ENCODE measurements around the gene CNKSR1.

The CNKSR1 gene

DNA sequence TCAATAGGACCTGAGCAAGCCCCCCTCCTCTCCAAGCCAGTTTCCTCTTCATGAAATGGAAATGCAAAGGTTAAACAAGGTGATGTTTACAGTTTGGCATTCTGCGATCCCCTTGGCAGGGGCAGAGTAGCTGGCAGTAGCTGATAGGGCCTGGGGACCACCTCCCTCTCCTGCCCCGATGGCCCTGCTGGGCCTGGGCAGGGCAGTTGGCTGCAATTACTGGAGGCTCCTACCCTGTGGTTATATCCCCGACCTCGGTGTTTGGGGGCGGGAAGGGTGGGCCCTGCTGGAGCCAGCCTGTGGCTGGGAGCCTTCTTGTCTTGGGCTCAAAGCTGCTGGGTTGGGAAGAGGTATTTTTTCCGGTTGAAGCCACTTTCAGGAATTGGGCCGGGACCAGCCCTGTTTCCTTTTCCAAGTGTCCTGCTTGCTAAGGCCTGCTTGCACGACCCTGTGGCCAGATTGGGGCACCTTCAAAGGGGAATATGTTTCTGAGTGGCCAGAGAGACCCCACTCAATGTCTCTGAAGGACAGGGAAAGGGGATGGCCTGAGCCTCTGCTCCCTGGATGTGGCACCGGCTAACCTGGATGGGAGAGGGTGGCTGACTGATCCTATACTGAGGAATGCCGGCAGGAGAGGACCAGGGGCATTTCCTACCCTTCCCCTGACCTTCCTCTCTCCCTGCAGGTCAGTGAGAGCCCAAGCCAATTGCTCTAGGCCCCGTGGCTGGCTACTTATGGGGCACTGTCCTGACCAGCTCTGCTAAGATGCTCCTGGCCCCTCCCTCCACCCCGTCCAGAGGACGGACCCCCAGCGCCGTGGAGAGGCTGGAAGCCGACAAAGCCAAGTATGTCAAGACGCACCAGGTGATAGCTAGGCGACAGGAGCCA is 16.5 kb upstream of the CNKSR1 start:
- DNase-seq = no peak

- DNase-seq = peak; percentile 45
These were observed 15.7 kb upstream of the CNKSR1 start for GRCh38 chr1:26161415-26162219.

DNA sequence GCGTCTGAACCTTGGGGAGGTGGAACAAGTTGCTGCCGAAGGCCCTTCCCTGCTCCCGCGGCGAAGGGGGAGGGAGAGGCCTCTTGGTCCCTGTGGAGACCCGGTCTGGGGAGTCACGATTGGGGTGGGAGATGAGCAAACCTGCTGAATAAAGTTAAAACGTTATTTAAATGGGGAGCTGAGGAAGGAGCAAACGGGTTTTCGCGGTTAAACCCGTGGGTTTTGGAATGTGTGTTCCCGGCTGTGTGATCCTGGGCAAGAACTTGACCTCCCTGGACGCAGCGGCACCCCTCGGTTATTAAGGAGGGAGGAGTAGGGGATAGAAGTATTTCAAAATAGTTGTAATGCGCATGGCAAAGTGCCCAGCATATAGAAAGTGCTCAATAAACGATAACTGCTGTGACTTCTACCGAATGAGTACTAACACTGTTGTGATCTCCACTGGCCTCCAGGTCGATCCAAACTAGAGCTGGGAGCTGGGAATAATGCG is 15.0 kb upstream of the CNKSR1 start:
- DNase-seq = no peak

DNA sequence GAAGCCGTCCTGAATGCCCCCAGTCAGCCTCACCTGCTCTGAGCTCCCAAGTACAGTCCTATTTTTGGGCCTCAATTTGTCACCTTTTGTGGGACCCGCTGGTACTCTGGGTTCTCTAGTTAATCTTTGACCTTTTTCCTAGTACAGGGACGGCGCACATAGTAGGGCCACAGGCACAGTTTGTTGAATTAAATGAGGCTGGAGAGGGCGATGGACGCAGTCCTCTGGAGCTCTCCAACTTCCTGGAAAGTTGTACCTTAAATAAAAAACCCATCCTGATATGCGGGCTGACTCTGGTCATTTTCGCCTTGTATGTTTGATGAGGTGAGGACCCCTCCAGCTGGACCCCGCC is 13.6 kb upstream of the CNKSR1 start:
- DNase-seq = no peak

- DNase-seq = peak; percentile 55
These were observed 13.0 kb upstream of the CNKSR1 start for GRCh38 chr1:26164036-26164860.

DNA sequence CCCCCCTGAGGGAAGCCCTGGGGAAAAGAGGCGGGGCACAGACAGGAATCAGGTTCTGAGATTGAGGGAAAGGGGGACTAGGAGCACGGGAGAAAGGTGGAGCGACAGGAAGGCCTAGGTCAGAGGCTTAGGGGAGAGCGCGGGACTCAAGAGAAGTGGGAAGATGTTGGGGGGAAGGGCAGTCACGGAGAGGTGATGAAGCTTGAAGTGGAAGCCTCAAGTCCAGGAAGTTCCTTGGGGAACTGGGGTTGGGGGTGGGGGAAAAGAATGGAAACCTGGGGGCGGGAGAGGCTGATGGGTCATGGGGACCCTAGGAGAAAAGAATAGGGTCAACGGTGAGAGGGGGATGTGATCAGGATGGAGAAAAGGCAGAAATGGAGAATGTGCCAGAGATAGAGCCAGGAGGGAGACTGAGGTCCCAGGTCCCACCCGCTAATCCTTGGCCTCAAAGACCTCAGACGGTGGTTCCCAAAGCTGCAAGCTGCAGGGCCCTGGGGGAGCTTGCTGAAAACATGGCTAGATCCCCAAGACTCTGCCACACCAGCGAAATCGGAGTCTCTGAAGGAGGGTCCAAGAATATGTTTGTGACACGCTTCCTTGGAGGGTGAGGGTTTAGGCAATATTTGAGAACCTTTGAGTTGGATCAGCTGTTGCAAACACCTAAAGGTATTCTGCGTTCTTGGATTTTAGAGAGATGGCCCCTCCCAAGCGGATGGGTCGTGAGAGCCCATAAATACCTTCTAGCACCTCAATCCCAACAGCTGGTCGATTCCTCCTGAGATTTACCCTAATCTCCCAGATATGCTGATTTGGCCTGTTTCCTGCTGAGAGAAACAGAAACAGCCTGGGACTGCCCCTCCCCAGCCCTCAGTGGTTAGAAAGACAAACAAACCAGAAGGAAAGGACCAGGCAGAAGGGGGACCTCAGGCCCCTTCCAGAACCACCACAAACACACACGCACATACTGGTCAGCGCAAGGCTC is 12.1 kb upstream of the CNKSR1 start:
- DNase-seq = no peak

- DNase-seq = no peak
These were observed 10.5 kb upstream of the CNKSR1 start for GRCh38 chr1:26166719-26167281.

DNA sequence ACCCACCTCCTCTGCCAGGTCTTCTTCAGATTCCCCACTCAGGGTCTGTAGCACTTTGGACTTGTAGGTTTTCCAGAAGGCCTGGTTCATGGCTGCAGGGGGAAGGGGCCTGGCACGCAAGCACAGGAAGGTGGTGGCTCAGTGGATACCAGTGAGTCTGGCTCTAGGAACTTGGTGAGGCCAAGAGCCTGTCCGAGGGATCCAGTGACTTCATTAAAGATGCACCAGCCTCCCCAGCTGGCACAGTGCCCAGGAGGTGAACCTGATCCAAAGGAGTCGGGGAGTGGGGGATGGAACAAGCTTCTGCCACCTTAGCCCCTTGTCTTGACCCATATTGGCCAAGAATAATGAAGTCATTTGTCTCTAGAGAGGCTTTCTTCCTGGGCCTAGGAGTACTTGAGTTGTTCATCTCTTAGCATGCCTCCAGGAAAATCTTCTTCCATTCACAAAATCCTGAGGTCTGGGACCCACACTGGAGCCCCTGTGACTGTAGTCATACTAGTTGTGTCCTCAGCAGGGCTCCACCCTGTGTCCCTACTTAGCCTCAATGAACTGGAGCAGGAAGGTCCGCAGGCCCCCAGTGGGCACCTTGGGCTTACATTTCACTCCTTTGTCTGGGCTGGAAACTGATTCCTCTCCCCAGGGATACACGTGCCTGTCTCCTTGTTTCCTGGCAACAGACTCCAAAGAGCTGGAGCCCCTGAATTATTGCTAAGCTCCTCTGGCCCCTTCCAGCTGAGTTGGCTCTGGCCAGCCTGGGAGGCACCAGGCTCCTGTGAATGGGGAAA is 8.7 kb upstream of the CNKSR1 start, which contains the start of gene C1orf232:
C1orf232 (minus strand) TSS at position 554 of the 788 bp plus-strand sequence; CDS start at position 90, 464 bp downstream.
- no peak for DNase-seq

DNA sequence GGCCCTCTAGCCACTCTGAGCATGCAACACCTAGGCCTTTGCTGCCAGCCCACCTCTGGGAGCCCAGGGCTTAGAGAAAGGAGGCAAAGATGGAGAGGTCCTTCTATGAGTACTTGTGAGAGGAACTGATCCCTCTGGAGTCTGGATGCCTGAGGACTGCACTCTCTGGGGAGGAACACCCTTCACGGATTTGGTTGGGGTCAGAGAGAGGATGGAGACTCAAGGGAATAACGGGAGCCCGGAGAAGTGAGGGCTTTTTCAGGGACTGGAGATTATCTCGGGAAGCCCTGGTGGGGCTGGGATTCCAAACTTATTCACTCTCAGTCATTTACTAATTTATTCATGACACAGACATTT is 8.1 kb upstream of the CNKSR1 start:
- DNase-seq = no peak

DNA sequence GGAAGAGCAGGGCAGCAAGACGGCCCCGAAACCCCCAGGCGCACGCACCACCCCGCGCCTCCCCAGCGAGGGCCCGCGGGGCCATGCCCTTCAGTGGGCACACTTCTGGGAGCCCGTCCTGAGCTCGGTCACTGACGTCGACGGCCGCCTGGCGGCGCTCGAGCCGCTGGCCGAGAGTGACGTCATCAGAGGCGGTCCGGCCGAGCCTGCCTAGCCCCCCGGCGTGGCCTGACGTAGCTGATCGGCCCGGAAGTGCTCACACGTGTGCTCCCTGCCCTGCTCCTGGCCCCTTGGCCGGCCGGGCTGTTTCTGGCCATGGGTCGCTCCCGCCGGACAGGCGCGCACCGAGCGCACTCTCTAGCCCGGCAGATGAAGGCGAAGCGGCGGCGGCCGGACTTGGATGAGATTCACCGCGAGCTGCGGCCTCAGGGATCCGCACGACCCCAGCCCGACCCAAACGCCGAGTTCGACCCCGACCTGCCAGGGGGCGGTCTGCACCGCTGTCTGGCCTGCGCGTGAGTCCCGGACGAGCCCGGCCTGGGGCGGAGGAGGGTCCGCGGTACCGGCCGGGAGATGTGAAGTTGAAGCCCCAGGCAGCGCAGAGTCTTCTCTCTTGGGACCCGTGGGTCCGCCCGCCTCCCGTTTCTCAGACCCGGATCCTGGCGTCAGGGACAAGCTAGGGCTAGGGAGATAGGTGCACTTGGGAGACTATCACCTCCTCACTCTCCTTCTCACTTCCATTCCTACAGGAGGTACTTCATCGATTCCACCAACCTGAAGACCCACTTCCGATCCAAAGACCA is 7.4 kb upstream of the CNKSR1 start, which contains the start of gene ZNF593:
ZNF593 (plus strand) TSS at position 240 of the 803 bp plus-strand sequence; CDS start at position 316, 76 bp downstream.
- peak; percentile 95 for DNase-seq

GRCh38 chr1:26170472-26170821 is 6.8 kb upstream of the CNKSR1 start:
- DNase-seq = no peak

DNA sequence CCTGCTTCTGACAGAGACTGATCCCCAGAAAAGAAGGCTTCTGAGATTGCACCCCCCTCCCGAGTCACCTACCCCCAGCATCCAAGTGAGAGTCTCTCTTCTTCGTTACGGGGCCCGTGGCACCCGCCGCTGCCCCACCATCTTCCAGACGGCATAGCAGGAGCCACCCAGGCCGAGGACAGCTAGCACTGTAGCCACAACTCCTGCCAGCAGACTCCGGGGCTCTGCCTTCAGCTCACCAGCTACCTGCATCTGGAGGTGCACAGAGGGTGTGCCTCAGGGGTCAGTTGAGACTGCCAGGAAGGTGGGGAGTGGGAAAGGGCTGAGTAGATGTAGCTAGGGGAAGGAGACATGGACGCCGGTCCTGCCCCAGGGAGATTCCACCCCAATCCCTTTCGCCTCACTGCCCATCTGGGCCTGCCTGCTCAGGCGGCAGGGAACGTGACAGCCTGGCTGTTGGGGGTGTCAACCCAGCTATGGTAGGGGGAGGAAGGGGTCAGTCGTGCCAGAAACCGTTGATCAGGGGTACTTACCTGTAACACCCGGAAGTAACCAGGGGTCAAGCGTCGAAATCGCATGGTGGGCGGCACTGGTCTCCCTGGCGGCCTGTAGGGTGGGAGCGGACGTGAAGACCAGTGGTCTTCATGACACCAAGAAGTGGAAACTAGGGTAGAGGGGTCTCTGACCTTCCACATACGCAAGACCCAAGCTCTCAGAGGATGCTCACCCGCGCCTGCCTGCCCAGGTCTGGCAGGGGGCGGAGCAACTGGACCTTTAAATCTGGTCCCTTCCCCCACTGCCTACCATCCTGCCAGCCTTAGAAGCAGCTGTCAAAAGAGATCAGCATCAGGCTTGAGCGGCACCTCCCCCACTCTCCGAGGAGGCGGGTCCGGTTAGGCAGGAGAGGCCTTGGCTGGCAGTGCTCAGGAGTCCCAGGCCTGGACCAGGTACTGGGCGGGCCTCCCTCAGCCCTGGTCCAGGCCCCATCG is 5.9 kb upstream of the CNKSR1 start, which contains the start of gene ZNF593OS:
ZNF593OS (minus strand) TSS at position 749 of the 989 bp plus-strand sequence; CDS start at position 578, 171 bp downstream.
- DNase-seq = no peak

- no peak for DNase-seq
These were observed 1.9 kb upstream of the CNKSR1 start for GRCh38 chr1:26175346-26175745.

DNA sequence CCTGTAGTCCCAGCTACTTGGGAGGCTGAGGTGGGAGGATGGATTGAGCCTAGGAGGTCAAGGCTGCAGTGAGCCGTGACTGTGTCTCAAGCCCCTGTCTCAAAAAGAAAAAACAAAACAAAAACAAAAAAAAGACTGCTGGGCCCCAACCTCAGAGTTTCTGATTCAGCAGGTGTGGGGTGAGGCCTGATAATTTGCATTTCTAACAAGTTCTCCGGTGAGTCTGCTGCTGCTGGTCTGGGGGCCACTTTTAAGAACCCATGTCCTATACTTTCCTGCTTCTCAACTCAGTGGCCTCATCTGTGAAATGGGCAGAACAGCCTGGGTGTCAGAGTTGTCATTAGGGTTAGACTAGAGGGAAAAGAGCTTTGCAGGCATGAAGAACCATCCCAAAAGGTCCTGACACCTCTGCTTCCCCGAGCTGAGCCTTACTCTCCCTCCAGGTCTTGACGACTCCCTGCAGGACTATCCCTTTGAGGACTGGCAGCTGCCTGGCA is 2.8 kb downstream of the CNKSR1 start:
- DNase-seq = no peak

- DNase-seq = no peak
These were observed 4.5 kb downstream of the CNKSR1 start for GRCh38 chr1:26181586-26182382.

DNA sequence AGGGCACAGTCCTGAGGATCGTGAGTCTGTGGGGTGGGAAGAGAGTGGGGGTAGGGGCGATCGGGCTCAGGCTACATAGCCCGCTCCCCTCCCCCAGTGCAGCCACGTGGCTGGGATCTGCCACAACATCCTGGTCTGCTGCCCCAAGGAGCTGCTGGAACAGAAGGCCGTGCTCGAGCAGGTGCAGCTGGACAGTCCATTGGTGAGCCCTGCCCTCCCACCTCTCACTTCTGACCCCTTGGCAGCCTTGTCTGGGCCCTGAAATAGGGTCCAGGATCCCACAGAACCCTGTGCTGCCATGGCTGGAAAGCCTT is 5.0 kb downstream of the CNKSR1 start:
- DNase-seq = no peak

DNA sequence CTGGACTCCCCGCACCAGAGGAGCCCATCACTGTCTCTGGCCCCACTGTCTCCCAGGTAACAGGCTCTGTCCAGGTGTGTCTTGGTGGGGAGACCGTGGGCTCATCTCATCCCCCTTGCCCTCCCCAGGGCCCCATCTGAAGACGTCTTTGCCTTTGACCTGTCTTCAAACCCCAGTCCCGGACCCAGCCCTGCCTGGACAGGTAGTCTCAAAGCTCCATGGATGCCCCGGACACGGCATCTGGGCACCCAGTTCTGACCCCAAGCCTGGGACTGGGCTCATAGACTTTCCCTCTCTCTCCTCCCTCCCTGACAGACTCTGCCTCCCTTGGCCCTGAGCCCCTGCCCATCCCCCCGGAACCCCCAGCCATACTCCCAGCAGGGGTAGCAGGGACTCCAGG is 6.8 kb downstream of the CNKSR1 start:
- no peak for DNase-seq
